HEK293T (cell line): ENCODE data around the gene POU2AF3.

Source experiments
- CTBP1 ChIP-seq: fragments of 450-650 bp; IDR thresholded peaks from 2 replicates; pipeline ENCODE4 v1.6.1; 2016; ENCODE audit warnings: borderline replicate concordance
- FOXA1 ChIP-seq: fragments of 450-650 bp; IDR thresholded peaks from 2 replicates; pipeline ENCODE4 v1.6.1; 2016; ENCODE audit warnings: mild to moderate bottlenecking
- SP1 ChIP-seq: fragments of 450-650 bp; IDR thresholded peaks from 2 replicates; pipeline ENCODE4 v1.6.1; 2017
- SUZ12 ChIP-seq: fragments of 450-650 bp; IDR thresholded peaks from 2 replicates; pipeline ENCODE4 v1.6.1; 2016; ENCODE audit warnings: mild to moderate bottlenecking
- TF ChIP-seq, protein P1 (sequence below): fragments of 450-650 bp; IDR thresholded peaks from 2 replicates; pipeline ENCODE4 v1.6.1; 2016

- no peak for TF ChIP-seq FOXA1
- TF ChIP-seq CTBP1 = no peak
- TF ChIP-seq, protein P1, sequence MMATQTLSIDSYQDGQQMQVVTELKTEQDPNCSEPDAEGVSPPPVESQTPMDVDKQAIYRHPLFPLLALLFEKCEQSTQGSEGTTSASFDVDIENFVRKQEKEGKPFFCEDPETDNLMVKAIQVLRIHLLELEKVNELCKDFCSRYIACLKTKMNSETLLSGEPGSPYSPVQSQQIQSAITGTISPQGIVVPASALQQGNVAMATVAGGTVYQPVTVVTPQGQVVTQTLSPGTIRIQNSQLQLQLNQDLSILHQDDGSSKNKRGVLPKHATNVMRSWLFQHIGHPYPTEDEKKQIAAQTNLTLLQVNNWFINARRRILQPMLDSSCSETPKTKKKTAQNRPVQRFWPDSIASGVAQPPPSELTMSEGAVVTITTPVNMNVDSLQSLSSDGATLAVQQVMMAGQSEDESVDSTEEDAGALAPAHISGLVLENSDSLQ = no peak
- no peak for TF ChIP-seq SUZ12
- TF ChIP-seq SP1 = no peak
These were observed 650 bp upstream of the POU2AF3 start for GRCh38 chr11:111297696-111298095.
